Stimulated activated CD4-positive, alpha-beta T cell treated with anti-CD3 and anti-CD28 coated beads, Interleukin-1b, Interleukin-23, amount 100 ng/mL, for 24 hours (primary cell): ENCODE measurements around the gene CD226.
"Not testable (repeated sequence)": the region's sequence is repeated elsewhere in the genome, so short reads cannot be mapped to it uniquely, and the experiment has no call there.

Experiments
- DNase-seq, 4 experiments: peaks; one replicate each; pipeline ENCODE4 v3.0.0-alpha.2; 2020; ENCODE audit warnings: low read depth in 4 of 4, low spot score in 1 of 4

Gene CD226

DNA sequence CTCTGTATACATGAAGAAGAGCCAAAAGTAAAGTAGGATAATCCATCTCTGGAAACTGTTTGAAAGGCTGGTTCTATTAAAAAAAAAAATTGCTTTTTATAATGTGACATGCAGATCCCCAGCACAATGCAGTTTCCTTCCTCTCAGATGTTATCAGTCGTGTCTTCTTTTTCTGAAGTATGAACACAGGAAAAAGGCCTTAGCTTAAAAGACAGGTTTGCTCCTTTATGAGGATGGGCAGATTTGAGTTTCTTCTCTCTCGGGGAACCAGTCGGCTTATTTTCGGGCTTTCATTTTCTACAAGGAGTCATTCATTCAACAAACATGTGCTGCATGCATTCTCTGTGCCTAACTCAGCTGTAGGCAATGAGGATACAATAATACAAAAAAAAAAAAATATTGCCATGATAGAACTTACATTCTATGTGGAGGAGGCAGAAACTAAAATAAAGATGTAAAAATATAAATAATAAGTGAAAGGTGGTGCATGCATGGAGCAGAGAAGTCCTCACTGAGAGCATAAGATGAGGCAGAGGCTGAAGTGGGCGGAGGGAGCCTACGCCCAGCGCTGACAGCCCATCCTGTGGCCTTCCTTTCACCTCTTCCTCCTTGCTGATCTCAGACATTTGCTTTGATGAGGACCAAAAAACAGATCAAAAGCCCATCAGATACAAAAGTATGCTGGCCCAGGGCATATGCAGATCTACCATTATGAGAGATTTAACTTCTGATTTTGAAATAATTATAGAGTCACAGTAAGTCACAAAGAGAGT is at the start of gene CD226:
Gene CD226 (minus strand): TSS at position 513 of the 773 bp plus-strand sequence. CDS start 467 bp downstream, at position 46.
- DNase-seq: no peak

DNA sequence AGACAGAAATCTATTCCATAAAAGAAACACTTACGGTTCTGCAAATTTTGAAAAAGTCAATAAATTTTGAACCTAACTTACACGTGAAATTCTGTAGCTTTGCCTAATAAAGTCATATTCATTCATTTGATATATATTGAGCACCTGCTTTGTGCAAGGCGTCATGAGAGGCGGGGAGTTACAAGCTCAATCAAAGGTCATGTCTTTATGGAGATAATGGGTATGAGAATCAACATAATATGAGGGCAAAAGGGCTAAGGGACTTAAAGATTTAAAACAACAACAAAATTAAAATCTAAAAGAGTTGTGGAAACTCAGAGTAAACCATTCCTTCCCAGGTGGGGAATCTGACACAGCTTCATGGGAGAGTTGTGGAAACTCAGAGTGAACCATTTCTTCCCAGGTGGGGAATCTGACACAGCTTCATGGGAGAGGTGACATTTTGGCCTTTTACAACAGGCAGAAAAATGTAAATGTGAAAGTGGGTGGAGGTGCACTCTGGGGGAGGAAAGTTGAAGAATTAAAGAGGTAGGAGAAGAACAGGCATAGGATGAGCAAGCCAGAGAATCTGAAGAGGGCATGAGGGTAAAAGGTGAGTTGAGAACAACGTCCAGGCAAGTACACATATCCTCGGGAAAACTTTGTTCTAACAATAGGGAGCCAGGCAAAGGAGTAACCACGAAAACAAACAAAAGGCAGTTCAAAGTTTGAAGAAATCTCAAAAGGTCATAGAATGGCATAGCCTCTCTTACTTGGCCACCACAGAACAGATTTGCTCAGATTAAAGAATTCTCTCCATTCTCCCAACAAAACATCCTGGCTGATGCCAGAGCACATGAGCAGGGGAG is 49.5 kb upstream of the CD226 start:
- no peak for DNase-seq

DNA sequence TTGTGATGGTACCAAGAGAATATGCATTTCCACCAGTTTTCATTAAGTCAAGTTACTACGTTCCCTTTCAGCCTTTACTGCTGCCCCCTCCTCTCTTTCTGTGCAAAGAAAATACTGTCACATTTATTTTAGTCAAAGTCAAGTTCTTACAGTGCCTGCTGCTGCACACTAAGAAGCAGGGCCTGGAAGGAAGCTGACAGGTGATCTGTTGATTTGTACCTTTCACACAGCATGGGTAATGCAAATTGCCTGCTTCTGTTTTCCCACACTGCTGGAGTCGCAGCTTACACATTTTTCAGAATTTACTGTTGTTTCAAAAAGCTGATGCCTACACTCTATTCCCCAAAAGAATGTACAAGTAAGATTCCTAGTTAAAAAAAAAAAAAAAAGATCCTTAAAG is 48.7 kb upstream of the CD226 start:
- DNase-seq: no peak

DNA sequence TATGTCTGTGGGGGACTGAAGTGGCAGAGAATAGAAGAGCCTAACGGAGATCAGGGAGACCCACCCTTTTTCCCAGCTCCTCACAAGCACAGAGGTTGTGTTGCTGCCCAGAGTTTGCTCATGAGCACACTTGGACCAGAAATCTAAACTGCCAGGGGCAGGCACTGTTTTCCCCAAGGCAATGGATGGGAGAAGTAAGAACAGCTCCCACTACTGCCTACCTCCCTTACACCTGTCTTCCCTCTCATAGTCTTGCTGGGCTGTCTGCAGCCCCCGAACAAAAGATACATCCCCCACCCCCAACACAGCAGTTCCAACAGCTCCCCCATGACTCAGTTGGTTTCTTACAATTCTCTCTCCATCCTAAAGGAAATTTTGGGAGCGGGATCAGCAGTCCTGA is 48.1 kb upstream of the CD226 start:
- no peak for DNase-seq

DNA sequence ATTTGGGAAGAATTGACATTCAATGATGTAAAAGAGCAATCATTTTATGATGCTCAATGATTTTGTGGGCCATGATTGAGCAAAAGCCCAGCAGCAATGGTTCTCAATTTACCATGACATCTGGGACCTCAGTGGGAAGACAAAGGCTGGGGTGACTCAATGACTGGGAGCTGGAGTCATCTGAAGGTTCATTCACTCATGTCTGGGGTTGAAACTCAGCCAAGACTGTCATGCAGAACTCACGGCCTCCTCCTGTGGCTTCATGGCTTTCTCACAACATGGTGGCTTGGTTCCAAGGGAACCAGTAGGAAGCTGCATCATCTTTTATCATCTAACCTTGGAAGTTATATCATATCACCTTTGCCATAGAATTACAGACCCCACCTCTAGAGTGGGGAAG is 45.1 kb upstream of the CD226 start:
- no peak for DNase-seq

DNA sequence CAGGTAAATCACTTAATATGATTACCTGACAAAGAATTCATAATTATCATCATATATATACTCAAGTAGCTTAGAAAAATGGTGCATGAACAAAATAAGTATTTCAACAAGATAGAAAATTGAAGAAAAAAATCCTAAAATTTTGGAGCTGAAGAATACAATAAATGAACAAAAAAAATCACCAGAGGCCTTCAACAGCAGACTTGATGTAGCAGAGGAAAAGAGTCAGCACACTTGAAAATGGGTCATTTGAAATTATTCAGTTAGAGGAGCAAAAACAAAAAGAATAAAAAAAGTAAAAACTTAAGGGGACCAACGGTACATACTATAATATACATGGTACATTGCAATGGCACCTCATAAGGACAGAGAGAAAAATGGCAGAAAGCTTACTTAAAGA is 40.2 kb upstream of the CD226 start:
- DNase-seq: no peak

DNA sequence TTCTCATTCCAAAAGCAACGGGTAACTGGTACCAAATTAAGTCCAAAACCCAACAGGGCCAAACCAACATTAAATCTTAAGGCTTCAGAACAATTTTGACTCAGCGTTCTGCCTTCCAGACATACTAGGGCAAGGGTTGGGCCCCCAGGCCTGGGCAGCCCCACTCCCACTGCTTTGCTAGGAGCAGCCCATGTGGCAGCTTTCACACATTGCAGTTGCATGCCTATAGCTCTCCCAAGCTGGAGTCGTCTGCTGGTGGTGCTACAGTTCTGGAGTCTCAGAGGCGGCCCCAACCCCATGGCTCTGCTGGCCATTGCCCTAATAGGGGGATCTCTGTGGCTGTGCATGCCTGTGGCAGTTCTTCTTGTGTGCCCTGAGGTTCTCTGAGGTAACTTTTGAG is 37.6 kb upstream of the CD226 start:
- DNase-seq: no peak

DNA sequence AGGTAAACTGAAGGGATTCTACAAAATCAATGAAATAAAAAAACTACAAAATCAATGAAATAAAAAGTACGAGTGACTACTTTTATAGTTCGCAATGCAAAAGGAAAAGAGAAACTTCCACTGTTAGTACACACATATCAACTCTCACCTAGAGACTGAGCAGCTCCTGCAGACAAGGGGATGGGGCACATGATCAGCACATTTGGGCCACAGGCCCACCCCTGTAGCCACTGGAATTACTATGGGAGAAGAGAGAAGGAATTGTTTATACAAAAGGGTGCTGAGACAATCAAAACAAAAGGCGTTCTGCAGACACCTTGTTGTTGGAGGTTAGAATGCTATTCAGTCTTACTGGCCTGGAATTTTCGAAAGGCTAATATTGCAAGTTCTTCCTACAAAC is 34.7 kb upstream of the CD226 start:
- DNase-seq: no peak

DNA sequence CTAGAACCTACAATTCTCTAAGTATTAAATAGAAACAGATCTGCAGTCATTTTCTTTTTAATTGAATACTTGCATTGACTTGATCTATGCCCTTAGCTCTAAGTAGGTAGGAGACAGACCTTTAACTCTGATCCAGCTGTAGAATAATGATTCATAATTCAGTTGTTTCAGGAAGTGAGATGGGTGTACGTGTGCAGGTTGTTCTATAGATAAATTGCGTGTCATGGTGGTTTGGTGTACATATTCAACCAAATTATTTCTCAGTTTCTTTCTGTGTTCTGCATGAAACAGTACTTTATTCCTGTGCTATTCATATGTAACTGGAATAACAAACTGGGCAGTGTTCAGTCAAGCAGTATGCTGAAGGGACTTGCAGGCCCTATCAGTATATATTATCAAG is 34.3 kb upstream of the CD226 start:
- no peak for DNase-seq

DNA sequence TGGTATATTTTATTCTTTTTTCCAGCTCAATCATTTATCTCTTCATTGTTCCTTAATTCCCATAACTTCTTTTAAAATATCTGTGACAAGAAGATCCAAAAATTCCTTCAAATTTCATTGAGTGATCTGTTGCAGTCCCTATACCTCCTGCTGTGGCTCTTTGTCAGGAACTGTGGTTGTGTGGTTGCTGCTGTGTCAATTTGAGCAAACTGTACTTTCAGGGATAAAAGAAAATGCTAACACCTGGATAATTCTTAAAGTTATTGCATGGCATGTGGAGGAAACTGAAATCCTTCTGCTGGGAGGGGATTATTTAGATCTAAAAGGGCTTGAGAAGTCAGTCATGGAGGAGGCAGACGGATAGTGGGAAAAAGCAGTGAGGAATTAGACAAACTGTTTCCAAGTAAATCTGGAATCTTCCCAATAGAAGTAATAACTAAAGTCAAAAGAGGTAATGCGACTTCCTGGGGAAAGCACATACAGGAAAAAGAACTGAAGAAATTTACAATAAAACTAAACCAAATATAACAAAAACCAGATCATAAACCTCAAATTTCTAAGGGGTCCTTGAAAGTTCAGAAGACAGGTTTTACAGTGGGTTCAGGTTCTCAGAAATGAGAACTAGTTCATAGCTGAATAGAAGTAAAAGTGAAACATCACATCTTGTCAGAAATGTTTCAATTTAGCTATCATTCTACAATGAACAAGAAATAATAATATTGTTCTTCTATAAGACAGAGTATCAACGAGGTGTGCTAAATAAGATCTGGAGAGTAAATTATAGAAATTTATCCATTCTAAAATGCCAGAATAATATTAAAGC is 33.5 kb upstream of the CD226 start:
- DNase-seq: no peak

DNA sequence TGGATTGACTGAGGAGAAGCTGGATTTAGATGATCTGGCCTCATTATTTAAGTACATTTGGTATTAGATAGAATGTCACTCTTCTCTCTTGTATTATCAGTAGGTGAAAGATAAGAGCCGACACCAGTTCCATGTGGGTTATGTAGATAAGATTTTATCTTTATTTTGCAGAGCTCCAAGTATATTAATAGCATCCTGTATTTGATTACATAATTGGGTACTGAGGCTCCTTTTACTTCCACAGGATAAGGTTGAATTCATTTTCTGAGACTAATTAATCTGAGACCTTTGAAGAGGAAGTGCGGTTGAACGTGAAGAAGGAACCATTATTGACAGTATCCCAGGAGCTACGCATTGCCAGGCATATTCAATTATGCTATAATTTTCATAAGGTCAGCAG is 32.8 kb upstream of the CD226 start:
- no peak for DNase-seq

DNA sequence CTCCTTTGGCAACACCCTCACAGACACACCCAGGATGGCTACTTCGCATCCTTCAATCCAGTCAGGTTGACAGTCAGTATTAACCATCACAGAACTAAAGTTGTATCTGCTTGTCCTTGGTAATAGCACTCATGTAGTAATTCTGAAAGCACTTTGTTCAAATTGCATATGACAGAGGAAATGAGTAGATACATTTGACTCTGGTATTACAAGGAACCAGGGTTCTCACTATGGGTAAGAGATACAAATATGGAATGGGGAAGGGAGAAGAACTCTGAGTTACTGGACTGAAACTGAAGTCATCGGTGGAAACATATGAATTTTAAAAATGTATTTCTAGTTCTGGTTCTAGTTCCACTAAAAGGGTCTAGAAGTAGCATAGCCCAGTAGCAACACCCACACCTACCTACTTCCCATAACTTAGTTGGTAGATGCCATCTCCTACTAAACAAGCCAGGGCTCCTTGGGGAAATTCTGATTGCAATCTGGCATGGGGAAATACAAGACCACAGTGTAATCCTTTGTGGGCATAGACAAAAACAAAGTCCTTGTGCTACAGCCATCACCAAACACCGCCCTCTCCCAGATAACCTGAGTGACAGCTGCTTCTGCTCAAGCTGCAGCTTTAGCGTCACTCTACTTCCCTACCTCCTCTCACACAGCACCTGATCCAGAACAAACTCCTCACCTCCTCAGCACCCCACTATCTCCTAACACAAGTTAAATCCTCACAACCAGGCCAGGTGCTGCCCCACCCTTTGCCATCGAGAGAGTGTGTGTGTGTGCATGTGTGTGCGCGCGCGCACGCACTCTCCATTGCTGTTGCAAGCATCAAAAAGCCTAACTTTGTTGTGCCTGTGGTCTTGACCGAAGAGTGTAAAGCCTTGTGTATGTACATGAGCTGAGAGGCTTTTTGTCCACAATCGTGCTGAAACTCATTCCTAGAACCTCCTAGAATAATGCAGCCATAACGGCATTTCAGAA is 31.4 kb upstream of the CD226 start:
- no peak for DNase-seq

DNA sequence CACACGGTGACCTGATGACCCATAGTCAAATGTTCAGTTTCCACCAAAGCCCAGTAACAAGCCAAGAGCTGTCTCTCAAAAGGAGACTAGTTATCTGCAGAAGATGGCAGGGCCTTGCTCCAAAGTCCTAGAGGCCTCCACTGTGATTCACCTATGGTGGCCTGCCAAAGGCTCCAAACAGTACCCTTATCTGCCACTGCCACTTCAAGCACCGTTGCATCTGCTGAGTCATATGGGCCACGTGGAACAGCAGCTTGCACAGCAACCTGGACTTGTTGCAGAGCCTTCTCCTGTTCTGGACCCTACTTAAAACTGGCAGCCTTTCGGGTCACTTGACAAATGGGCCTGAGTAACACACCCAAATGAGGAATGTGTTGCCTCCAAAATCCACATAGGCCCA is 27.6 kb upstream of the CD226 start:
- not testable (repeated sequence) for DNase-seq

DNA sequence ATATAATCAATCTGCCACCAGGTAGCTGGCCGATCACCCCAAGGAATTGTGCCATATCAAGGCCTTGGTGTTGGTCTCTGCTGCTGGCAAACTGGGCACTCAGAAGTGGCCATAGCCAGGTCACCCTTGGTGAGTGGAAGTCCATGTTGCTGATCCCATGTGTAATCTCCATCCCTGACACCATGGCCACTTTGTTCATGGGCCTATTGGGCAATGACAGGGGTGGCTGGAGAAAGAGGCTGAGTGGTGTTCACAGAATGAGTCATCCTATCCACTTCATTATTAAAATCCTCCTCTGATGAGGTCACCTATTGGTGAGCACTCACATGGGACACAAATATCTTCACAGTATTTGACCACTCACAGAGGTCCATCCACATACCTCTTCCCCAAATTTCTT is 26.7 kb upstream of the CD226 start:
- DNase-seq: no peak

DNA sequence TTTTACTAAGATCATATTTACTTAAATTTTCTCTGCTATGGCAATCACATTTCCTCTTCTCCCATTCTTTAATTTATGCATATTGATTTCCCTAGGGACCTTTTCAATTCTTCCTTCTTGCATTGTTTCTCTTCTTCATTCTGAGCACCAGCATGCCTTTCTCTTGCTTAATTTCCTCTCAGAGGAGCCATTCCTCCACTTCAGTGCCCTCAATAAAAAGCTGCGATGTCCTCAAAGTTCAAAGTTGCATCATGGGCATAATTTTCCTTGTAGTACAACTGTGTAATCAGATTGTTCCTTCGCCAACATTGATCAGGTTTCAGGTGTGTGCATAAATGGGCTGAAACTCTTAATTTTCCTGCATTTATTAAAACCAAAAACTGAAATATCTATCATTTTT is 21.8 kb upstream of the CD226 start:
- DNase-seq: no peak

DNA sequence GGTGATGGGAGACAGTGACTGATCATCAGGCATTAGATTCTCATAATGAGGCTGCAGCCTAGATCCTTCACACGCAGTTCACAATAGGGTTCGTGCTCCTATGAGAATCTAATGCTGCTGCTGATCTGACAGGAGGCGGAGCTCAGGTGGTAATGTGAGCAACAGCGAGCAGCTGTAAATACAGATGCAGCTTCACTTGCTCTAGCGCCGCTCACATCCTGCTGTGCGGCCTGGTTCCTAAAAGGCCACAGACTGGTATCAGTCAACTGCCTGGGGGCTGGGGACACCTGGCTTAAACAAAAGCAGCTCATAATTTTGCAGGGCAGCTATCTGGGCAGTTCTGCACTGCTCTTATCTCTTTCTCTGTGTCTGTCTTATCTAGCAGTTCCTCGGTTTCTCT is 20.4 kb upstream of the CD226 start:
- no peak for DNase-seq

DNA sequence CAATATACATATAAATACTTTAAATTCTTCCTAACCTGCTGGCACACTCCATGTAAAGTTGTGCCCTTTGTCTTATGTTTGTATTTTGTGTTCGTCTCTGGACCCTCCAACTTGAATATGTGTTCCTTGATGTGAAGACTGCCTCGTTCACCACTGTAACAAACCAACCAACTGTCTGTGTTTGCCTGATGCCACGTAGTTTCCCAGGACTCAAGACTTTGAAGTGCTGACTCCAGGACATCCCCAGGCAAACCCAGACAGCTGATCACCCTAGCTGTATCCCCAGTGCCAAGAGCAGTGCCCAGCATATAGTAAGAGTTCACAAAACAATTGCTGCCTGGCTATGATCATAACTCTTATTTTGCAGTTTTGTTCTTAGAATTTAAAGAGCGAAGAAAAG is 15.5 kb upstream of the CD226 start:
- DNase-seq: no peak

DNA sequence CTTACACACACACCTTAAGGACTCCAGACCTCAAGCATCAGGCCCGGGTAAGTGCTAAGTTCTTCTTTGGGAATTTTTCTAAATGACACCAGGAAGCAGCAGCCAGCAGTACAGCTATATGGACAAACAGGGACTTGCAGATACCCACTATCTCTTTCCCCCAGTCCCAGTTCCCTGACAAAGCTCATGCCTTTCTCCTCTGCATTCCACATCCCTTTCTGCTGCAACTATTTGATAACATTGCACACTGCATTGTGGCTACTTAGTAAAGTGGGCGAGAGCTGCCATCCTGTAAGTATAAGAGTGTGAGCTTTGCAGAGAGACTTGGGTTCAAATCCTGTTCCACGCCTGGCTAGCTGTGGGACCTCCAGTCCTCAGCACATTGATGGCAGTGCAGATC is 14.0 kb upstream of the CD226 start:
- DNase-seq: no peak

DNA sequence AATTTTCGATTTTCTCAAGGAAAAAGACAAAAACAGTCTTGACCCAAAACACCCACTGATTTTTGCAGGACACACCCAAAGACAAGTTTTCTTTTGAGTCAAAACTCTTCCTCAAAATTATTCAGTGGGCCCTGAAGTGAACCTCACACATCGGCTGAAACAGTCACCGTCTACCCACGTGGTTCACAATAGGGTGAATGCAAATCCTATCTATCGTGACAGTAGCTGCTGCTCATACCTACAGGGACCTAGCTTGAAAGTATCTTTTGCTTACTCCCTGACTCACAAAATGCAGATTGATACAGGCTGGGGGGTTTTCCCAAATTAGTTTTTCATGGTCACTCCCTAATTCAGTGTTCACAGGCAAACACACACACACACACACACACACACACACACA is 10.7 kb upstream of the CD226 start:
- no peak for DNase-seq

DNA sequence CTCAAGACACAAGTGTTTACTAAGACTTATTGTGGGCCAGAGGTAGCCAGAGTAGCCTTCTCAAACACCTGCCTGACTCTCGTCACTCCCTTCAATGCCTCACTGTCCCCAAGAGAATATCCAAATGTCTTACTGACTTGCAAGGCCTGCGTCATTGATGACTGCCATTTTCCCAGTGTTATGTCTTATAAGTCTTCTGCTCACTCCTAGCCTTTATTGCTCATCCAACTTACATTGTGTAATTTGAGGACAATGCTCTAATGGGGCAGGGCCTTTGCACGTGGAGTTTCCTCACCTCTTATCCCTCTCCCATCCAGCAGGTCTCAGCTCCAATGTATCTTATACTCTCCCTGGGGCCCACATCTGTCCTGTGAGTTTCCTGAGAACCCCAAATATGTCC is 10.1 kb upstream of the CD226 start:
- DNase-seq: no peak
